SU-DHL-6 (cell line): ENCODE data around the gene C12orf57.

Experiments
- H2AFZ ChIP-seq: fragments of 200-600 bp; sonication (generic); 2 replicates; pipeline ENCODE4 v1.6.1; 2014; ENCODE audit warnings: low read depth, mild to moderate bottlenecking, moderate library complexity, mixed read lengths, antibody characterized with exemption, low read length; ENCODE audit not compliant: severe bottlenecking
- H3F3A ChIP-seq: fragments of 200-600 bp; shearing (Covaris generic); 2 replicates; pipeline ENCODE4 v1.6.0; 2016; ENCODE audit warnings: antibody characterized with exemption, mild to moderate bottlenecking; ENCODE audit not compliant: insufficient read depth
- H3K27ac ChIP-seq: fragments of 200-600 bp; sonication (generic); 2 replicates; pipeline ENCODE4 v1.5.1; 2016; ENCODE audit warnings: low read depth, mild to moderate bottlenecking, low read length, moderate library complexity, mixed read lengths
- H3K27me3 ChIP-seq: fragments of 200-600 bp; sonication (generic), shearing (Covaris generic); 2 replicates; pipeline ENCODE4 v1.6.0; 2014; ENCODE audit warnings: mild to moderate bottlenecking, low read length
- H3K36me3 ChIP-seq: fragments of 200-600 bp; sonication (generic); 2 replicates; pipeline ENCODE4 v1.6.1; 2014; ENCODE audit warnings: mild to moderate bottlenecking, low read length, mixed read lengths
- H3K4me2 ChIP-seq: fragments of 300-600, 200-600 bp; shearing (Covaris generic), sonication (generic); 2 replicates; pipeline ENCODE4 v1.6.0; 2014; ENCODE audit warnings: low read length, low read depth, mild to moderate bottlenecking; ENCODE audit not compliant: poor library complexity, severe bottlenecking
- H3K4me3 ChIP-seq: fragments of 200-600 bp; sonication (generic); 2 replicates; pipeline ENCODE4 v1.5.1; 2014; ENCODE audit warnings: antibody characterized with exemption, low read length, mild to moderate bottlenecking, mixed read lengths; ENCODE audit not compliant: insufficient read depth, poor library complexity, severe bottlenecking
- H3K79me2 ChIP-seq: fragments of 200-600 bp; sonication (generic); 2 replicates; pipeline ENCODE4 v1.6.1; 2014; ENCODE audit warnings: mild to moderate bottlenecking, low read length, moderate library complexity; ENCODE audit not compliant: insufficient read depth
- H3K9ac ChIP-seq: fragments of 200-600 bp; sonication (generic); 2 replicates; pipeline ENCODE4 v1.7.0; 2014; ENCODE audit warnings: mild to moderate bottlenecking, low read length
- H3K9me2 ChIP-seq: fragments of 200-600 bp; sonication (generic); replicated peaks from 2 replicates; pipeline ENCODE4 v1.6.1; 2014; ENCODE audit warnings: low read length; ENCODE audit not compliant: insufficient read depth
- H3K9me3 ChIP-seq: fragments of 200-600 bp; sonication (generic); 2 replicates; pipeline ENCODE4 v1.6.1; 2014; ENCODE audit warnings: low read length, mixed read lengths; ENCODE audit not compliant: insufficient read depth
- H4K20me1 ChIP-seq: fragments of 200-600 bp; sonication (generic); 2 replicates; pipeline ENCODE4 v1.6.1; 2014; ENCODE audit warnings: low read depth, mild to moderate bottlenecking, antibody characterized with exemption, low read length, moderate library complexity, mixed read lengths
- CTCF ChIP-seq: fragments of 200-600 bp; sonication (generic); IDR thresholded peaks from one replicate; pipeline ENCODE4 v1.5.1; 2017; ENCODE audit warnings: antibody characterized with exemption, mild to moderate bottlenecking, low read length, moderate library complexity; ENCODE audit not compliant: insufficient read depth, poor library complexity, severe bottlenecking
- EZH2phosphoT487 ChIP-seq: fragments of 200-600 bp; sonication (generic), shearing (Covaris generic); conservative IDR thresholded peaks from 2 replicates; pipeline ENCODE4 v1.6.1; 2018; ENCODE audit warnings: mild to moderate bottlenecking, antibody characterized with exemption, low read length, moderate library complexity, mixed read lengths

Gene C12orf57

GRCh38 chr12:6965026-6965661 lies 21.3 kb downstream of the C12orf57 start:
- H3K27ac ChIP-seq: peak overlapping the region; percentile 25; the same call in 1 of the 2 replicates
- peak; percentile 95 for TF ChIP-seq CTCF
- no peak for TF ChIP-seq EZH2phosphoT487
- H4K20me1 ChIP-seq: peaks cover 3% of the 10 kb centered on the region; the same call in 1 of the 2 replicates
- no peak overlapping the region for H3K9ac ChIP-seq
- no peaks in the 10 kb centered on the region for H3K27me3 ChIP-seq
- no peak overlapping the region for H2AFZ ChIP-seq
- no peak overlapping the region for H3K4me3 ChIP-seq
- peaks cover 32% of the 10 kb centered on the region for H3F3A ChIP-seq
- H3K9me2 ChIP-seq: no peaks in the 10 kb centered on the region
- peaks cover 8% of the 10 kb centered on the region; the same call in 1 of the 2 replicates for H3K36me3 ChIP-seq
- H3K4me2 ChIP-seq: no peak overlapping the region
- peaks cover 18% of the 10 kb centered on the region for H3K79me2 ChIP-seq
- H3K9me3 ChIP-seq: no peaks in the 10 kb centered on the region

- Histone ChIP-seq H4K20me1 (peaks cover 3% of the 10 kb centered on the region; the same call in 1 of the 2 replicates), H3K4me3 (no peak overlapping the region), H3K9ac (no peak overlapping the region), H3K27ac (0 out of 2 replicates have a peak overlapping the region, but pooled peaks have one; percentile 11), H2AFZ (no peak overlapping the region), H3K27me3 (no peaks in the 10 kb centered on the region), H3K9me2 (no peaks in the 10 kb centered on the region), H3K4me2 (no peak overlapping the region), H3K9me3 (no peaks in the 10 kb centered on the region), H3F3A (peaks cover 32% of the 10 kb centered on the region), H3K36me3 (peaks cover 8% of the 10 kb centered on the region; the same call in 1 of the 2 replicates), H3K79me2 (peaks cover 21% of the 10 kb centered on the region)
- TF ChIP-seq EZH2phosphoT487 (no peak), CTCF (no peak)
Observed at GRCh38 chr12:6965714-6966113, 21.9 kb downstream of the C12orf57 start.

GRCh38 chr12:6966351-6966750 lies 22.5 kb downstream of the C12orf57 start:
- H4K20me1 ChIP-seq: peaks cover 3% of the 10 kb centered on the region; the same call in 1 of the 2 replicates
- no peak overlapping the region for H3K4me2 ChIP-seq
- no peaks in the 10 kb centered on the region for H3K27me3 ChIP-seq
- H3K4me3 ChIP-seq: no peak overlapping the region
- no peak for TF ChIP-seq CTCF
- no peak for TF ChIP-seq EZH2phosphoT487
- no peak overlapping the region for H3K27ac ChIP-seq
- H3K9ac ChIP-seq: no peak overlapping the region
- no peaks in the 10 kb centered on the region for H3K9me3 ChIP-seq
- peaks cover 8% of the 10 kb centered on the region; the same call in 1 of the 2 replicates for H3K36me3 ChIP-seq
- peaks cover 27% of the 10 kb centered on the region for H3K79me2 ChIP-seq
- no peaks in the 10 kb centered on the region for H3K9me2 ChIP-seq
- no peak overlapping the region for H2AFZ ChIP-seq
- peaks cover 32% of the 10 kb centered on the region for H3F3A ChIP-seq
